Gastrocnemius medialis (tissue), 4 donors: Measurements from ENCODE around the gene RAD51B. TPM values are rescaled to one million over a fixed set of nuclear protein-coding genes. Genes with fewer than 3 reads are reported as not detected.
A peak's percentile ranks its signal among the peaks of the same experiment; 100 is the strongest.

Experiments
- ATAC-seq, 2 donors: fragments of 150-250 bp; one replicate each; pipeline ENCODE4 v1.9.1; 2016
- DNase-seq, 2 donors: peaks; one replicate each; pipeline ENCODE4 v3.0.0-alpha.2; 2019
- H3K27ac ChIP-seq, 4 donors: fragments of 200-600 bp; sonication (generic); 1 replicate in 1 of 4; 2 replicates in 3 of 4; pipeline ENCODE4 v1.5.1; 2016 to 2018; ENCODE audit warnings: mild to moderate bottlenecking in 2 of 4, moderate library complexity in 1 of 4
- H3K27me3 ChIP-seq, 3 donors: fragments of 200-600 bp; sonication (generic) in 2 of 3; 1 replicate in 1 of 3; 2 replicates in 2 of 3; pipeline versions ENCODE4 v1.5.1 to v1.6.0; 2016 to 2019; ENCODE audit warnings: mild to moderate bottlenecking in 1 of 3, moderate library complexity in 1 of 3
- H3K36me3 ChIP-seq, 2 donors: fragments of 200-600 bp; sonication (generic) in 1 of 2; one replicate each; pipeline ENCODE4 v1.5.1; 2017 to 2018
- H3K4me1 ChIP-seq, 2 donors: fragments of 200-600 bp; sonication (generic) in 1 of 2; one replicate each; pipeline ENCODE4 v1.5.1; 2016 to 2017; ENCODE audit warnings: mild to moderate bottlenecking in 2 of 2
- H3K4me3 ChIP-seq, 4 donors: fragments of 200-600 bp; sonication (generic) in 3 of 4; 1 replicate in 1 of 4; 2 replicates in 3 of 4; pipeline ENCODE4 v1.5.1; 2016 to 2019; ENCODE audit warnings: mild to moderate bottlenecking in 2 of 4
- H3K9me3 ChIP-seq, 3 donors: fragments of 200-600 bp; sonication (generic) in 2 of 3; 1 replicate in 1 of 3; 2 replicates in 2 of 3; pipeline ENCODE4 v1.5.1; 2016 to 2019
- CTCF ChIP-seq, 5 experiments: fragments of 450-650 bp in 3 of 5; fragments of 200-600 bp in 2 of 5; sonication (generic) in 2 of 5; IDR thresholded peaks in 4 of 5; conservative IDR thresholded peaks in 1 of 5; 1 replicate in 4 of 5; 2 replicates in 1 of 5; pipeline ENCODE4 v1.5.1; 2016 to 2019; ENCODE audit warnings: antibody characterized with exemption in 5 of 5, mild to moderate bottlenecking in 3 of 5, moderate library complexity in 3 of 5
- POLR2A ChIP-seq, 2 donors: fragments of 450-650 bp; IDR thresholded peaks; one replicate each; pipeline ENCODE4 v1.6.1; 2017; ENCODE audit warnings: antibody characterized with exemption in 2 of 2, mild to moderate bottlenecking in 2 of 2, moderate library complexity in 2 of 2
- in situ Hi-C, 4 donors: fragments of 200-750 bp; cut with MboI; loops; one replicate each; pipeline versions ENCODE4 v1.15.0 to v1.8.0; 2017; ENCODE audit warnings: low sequenced_read_pairs in 4 of 4
- intact Hi-C: fragments of 100-400 bp; cut with DNase I; formaldehyde crosslinking; loops from one replicate; pipeline ENCODE4 v1.15.1; 2023; ENCODE audit warnings: low total_unique reads
- total RNA-seq, 4 donors: library from RNA; depleted of rRNA; stranded (reverse); fragments of >200 nt; gene quantifications; one replicate each; pipeline versions ENCODE4 v1.1.0 to v1.2.3, GENCODE V29; 2016

RAD51B gene
- total RNA-seq, 4 donors from 2014 or later: 1.6 to 3.3 (median 2.4) TPM

GRCh38 chr14:68741839-68742470 lies 922.4 kb downstream of the RAD51B start:
- H3K4me3 ChIP-seq: no peak overlapping the region
- no peaks in the 10 kb centered on the region for H3K36me3 ChIP-seq
- no peak for TF ChIP-seq POLR2A (IDR thresholded peaks at IDR 0.05)
- TF ChIP-seq CTCF (IDR thresholded peaks at IDR 0.05 in 4 of 5, conservative IDR thresholded peaks at IDR 0.05 in 1 of 5): no peak
- H3K27ac ChIP-seq: no peak overlapping the region
- H3K4me1 ChIP-seq: peaks cover 0 to 2% of the 10 kb centered on the region in 2 donors
- in situ Hi-C loops (no loop called here), intact Hi-C loops (no loop called here)
- no peaks in the 10 kb centered on the region for H3K27me3 ChIP-seq
- ATAC-seq (no peak), DNase-seq (no peak)
- H3K9me3 ChIP-seq: no peaks in the 10 kb centered on the region

GRCh38 chr14:68744613-68745012 lies 925.0 kb downstream of the RAD51B start:
- no peak for ATAC-seq
- Histone ChIP-seq H3K4me1 (no peaks in the 10 kb centered on the region), H3K4me3 (no peak overlapping the region), H3K27ac (no peak overlapping the region), H3K36me3 (no peaks in the 10 kb centered on the region), H3K9me3 (no peaks in the 10 kb centered on the region), H3K27me3 (no peaks in the 10 kb centered on the region)
- no peak for DNase-seq
- intact Hi-C loops: no loop called here
- TF ChIP-seq CTCF (IDR thresholded peaks at IDR 0.05 in 4 of 5, conservative IDR thresholded peaks at IDR 0.05 in 1 of 5) (no peak), POLR2A (IDR thresholded peaks at IDR 0.05) (no peak)
- in situ Hi-C loops: no loop called here

GRCh38 chr14:68747393-68747792 lies 927.8 kb downstream of the RAD51B start:
- DNase-seq (no peak), ATAC-seq (no peak)
- no peak overlapping the region for H3K27ac ChIP-seq
- no peaks in the 10 kb centered on the region for H3K9me3 ChIP-seq
- intact Hi-C loops (no loop called here), in situ Hi-C loops (no loop called here)
- TF ChIP-seq CTCF (IDR thresholded peaks at IDR 0.05 in 4 of 5, conservative IDR thresholded peaks at IDR 0.05 in 1 of 5) (no peak), POLR2A (IDR thresholded peaks at IDR 0.05) (no peak)
- H3K4me3 ChIP-seq: no peak overlapping the region
- H3K36me3 ChIP-seq: no peaks in the 10 kb centered on the region
- no peaks in the 10 kb centered on the region for H3K27me3 ChIP-seq
- peaks cover 0 to 3% of the 10 kb centered on the region in 2 donors for H3K4me1 ChIP-seq

- intact Hi-C loops (no loop called here), in situ Hi-C loops (no loop called here)
- no peak overlapping the region for H3K27ac ChIP-seq
- ATAC-seq (no peak), DNase-seq (peak in 1 of 2 donors; percentile 2)
- H3K4me3 ChIP-seq: no peak overlapping the region
- no peaks in the 10 kb centered on the region for H3K9me3 ChIP-seq
- H3K4me1 ChIP-seq: peaks cover 0 to 3% of the 10 kb centered on the region in 2 donors
- no peaks in the 10 kb centered on the region for H3K36me3 ChIP-seq
- TF ChIP-seq CTCF (IDR thresholded peaks at IDR 0.05 in 4 of 5, conservative IDR thresholded peaks at IDR 0.05 in 1 of 5): no peak
- no peak for TF ChIP-seq POLR2A (IDR thresholded peaks at IDR 0.05)
- no peaks in the 10 kb centered on the region for H3K27me3 ChIP-seq
Observed at GRCh38 chr14:68748260-68748659, 928.7 kb downstream of the RAD51B start.

GRCh38 chr14:68748691-68749090 lies 929.1 kb downstream of the RAD51B start:
- ATAC-seq (no peak), DNase-seq (no peak)
- Histone ChIP-seq H3K27me3 (no peaks in the 10 kb centered on the region), H3K4me1 (peaks cover 0 to 3% of the 10 kb centered on the region in 2 donors), H3K4me3 (no peak overlapping the region), H3K9me3 (no peaks in the 10 kb centered on the region), H3K27ac (no peak overlapping the region), H3K36me3 (no peaks in the 10 kb centered on the region)
- in situ Hi-C loops (no loop called here), intact Hi-C loops (no loop called here)
- TF ChIP-seq POLR2A (IDR thresholded peaks at IDR 0.05): no peak
- TF ChIP-seq CTCF (IDR thresholded peaks at IDR 0.05 in 4 of 5, conservative IDR thresholded peaks at IDR 0.05 in 1 of 5): no peak
